D721Med (cell line): ENCODE data around the gene METTL26.

Experiments used
- DNase-seq: peaks from one replicate; pipeline ENCODE4 v3.0.0; 2011; ENCODE audit warnings: low spot score; ENCODE audit not compliant: insufficient read length
- FAIRE-seq: peaks from 2 replicates; lab custom pipeline; 2011; peaks lifted over from hg19 to GRCh38; lab: Jason Lieb, UNC
- TF ChIP-seq, protein P1 (sequence below): IDR thresholded peaks from 2 replicates; pipeline ENCODE4 v1.5.1; 2012; ENCODE audit warnings: mild to moderate bottlenecking, control low read depth; ENCODE audit not compliant: insufficient read depth; ENCODE audit errors: missing control alignments

The METTL26 gene

GRCh38 chr16:673399-673991 is 37.4 kb upstream of the METTL26 start:
- TF ChIP-seq, protein P1, sequence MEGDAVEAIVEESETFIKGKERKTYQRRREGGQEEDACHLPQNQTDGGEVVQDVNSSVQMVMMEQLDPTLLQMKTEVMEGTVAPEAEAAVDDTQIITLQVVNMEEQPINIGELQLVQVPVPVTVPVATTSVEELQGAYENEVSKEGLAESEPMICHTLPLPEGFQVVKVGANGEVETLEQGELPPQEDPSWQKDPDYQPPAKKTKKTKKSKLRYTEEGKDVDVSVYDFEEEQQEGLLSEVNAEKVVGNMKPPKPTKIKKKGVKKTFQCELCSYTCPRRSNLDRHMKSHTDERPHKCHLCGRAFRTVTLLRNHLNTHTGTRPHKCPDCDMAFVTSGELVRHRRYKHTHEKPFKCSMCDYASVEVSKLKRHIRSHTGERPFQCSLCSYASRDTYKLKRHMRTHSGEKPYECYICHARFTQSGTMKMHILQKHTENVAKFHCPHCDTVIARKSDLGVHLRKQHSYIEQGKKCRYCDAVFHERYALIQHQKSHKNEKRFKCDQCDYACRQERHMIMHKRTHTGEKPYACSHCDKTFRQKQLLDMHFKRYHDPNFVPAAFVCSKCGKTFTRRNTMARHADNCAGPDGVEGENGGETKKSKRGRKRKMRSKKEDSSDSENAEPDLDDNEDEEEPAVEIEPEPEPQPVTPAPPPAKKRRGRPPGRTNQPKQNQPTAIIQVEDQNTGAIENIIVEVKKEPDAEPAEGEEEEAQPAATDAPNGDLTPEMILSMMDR, result no peak
- FAIRE-seq, result no peak

GRCh38 chr16:672851-673250 is 36.7 kb upstream of the METTL26 start:
- DNase-seq (no peak), FAIRE-seq (no peak)
- TF ChIP-seq, protein P1, result no peak

More at GRCh38 chr16:673399-673991, 37.4 kb upstream of the METTL26 start:
- no peak for DNase-seq

GRCh38 chr16:672371-672770 is 36.3 kb upstream of the METTL26 start:
- no peak for FAIRE-seq
- TF ChIP-seq, protein P1, result no peak
- no peak for DNase-seq

GRCh38 chr16:671353-672131 is 35.4 kb upstream of the METTL26 start:
- FAIRE-seq (no peak), DNase-seq (no peak)
- TF ChIP-seq, protein P1, result no peak

DNA sequence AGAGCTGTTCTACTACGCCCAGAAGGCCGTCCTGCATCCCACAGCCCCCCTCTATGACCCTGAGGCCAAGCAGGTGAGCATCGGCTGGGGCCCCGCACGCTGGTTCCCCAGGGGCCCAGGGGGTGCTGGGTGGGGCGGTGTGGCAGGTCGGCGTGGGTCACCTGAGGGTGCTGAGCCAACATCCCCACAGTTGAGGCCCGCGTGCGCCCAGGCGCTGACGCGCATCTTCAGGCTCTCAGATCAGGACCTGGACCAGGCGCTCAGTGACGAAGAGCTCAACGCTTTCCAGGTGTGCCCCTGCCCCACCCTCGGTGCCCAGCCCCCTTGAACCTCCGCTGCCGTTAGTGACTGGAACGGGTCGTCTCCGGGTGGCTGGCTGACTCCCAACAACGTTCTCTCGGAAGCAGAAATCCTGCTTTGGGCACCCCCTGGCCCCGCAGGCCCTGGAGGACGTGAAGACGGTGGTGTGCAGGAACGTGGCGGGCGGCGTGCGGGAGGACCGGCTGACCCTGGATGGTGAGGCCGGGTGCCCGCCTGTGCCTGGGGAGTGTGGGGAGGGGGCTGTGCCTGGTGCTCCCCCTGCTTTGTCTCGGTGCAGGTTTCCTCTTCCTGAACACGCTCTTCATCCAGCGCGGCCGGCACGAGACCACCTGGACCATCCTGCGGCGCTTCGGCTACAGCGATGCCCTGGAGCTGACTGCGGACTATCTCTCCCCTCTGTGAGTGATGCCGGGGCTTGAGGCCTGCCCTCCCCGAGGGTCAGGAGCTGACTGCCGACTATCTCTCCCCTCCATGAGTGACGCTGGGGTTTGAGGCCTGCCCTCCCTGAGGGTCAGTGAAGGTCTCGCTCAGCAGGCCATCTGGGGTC is 34.6 kb upstream of the METTL26 start:
- TF ChIP-seq, protein P1, result no peak
- DNase-seq (no peak), FAIRE-seq (no peak)

- FAIRE-seq, result no peak
- no peak for DNase-seq
- TF ChIP-seq, protein P1, result no peak
Measured at GRCh38 chr16:669666-670065, 33.6 kb upstream of the METTL26 start.
